Brain microvascular endothelial cell (primary cell): ENCODE measurements around the gene EPHB2.

Source experiments
- DNase-seq: peaks from one replicate; pipeline ENCODE4 v3.0.0-alpha.2; 2020
- H3K27ac ChIP-seq: fragments of 250-450 bp; sonication (Bioruptor Pico); 2 replicates; pipeline ENCODE4 v1.5.1; 2020; ENCODE audit warnings: mild to moderate bottlenecking, moderate library complexity
- H3K27me3 ChIP-seq: fragments of 250-450 bp; sonication (Bioruptor Pico); replicated peaks from 2 replicates; pipeline ENCODE4 v1.5.1; 2020; ENCODE audit warnings: mild to moderate bottlenecking
- H3K36me3 ChIP-seq: fragments of 250-450 bp; sonication (Bioruptor Pico); replicated peaks from 2 replicates; pipeline ENCODE4 v1.5.1; 2020; ENCODE audit warnings: mild to moderate bottlenecking
- H3K4me3 ChIP-seq: 2 replicates; pipeline ENCODE4 v1.5.1; 2011; ENCODE audit warnings: low read depth, mild to moderate bottlenecking, control low read depth, low read length, moderate library complexity
- CTCF ChIP-seq: IDR thresholded peaks from 2 replicates; pipeline ENCODE4 v1.5.1; 2011; ENCODE audit warnings: low read depth, mild to moderate bottlenecking, moderate library complexity, low read length, control low read depth, inconsistent platforms; ENCODE audit errors: missing control alignments
- in situ Hi-C: cut with HindIII; loops from 2 replicates; pipeline ENCODE4 v1.10.0; 2017; ENCODE audit warnings: low sequenced_read_pairs, low pct_ligation_motif_present

EPHB2 gene

GRCh38 chr1:22747735-22748073, 37.1 kb downstream of the EPHB2 start:
- TF ChIP-seq CTCF, result no peak
- Histone ChIP-seq H3K36me3 (no peaks in the 10 kb centered on the region), H3K4me3 (no peak overlapping the region), H3K27ac (peak overlapping the region; percentile 34), H3K27me3 (no peaks in the 10 kb centered on the region)
- in situ Hi-C loops, result no loop called here
- no peak for DNase-seq

DNA sequence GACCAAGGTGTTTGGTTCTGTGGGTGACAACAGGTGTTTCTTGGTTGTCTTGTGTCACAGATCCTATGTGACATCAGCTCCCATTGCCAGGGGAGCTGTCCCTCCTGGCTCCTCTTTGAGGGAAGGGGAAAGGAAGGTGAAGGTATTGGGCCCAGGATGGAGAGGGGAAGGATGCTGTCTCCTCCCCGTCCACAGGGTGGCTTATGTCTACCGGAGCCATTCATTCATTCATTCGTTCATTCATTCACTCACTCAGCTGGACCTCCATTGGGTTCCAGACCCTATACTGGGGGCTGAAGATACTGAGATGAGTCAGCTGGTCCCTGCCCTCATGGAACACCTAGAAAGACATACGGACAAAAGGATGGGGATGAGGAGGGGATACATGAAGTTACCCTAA, 38.9 kb downstream of the EPHB2 start:
- peak; percentile 25 for TF ChIP-seq CTCF
- Histone ChIP-seq H3K4me3 (no peak overlapping the region), H3K27me3 (no peaks in the 10 kb centered on the region), H3K27ac (peak overlapping the region; percentile 99), H3K36me3 (no peaks in the 10 kb centered on the region)
- in situ Hi-C loops, result no loop called here
- DNase-seq, result no peak

DNA sequence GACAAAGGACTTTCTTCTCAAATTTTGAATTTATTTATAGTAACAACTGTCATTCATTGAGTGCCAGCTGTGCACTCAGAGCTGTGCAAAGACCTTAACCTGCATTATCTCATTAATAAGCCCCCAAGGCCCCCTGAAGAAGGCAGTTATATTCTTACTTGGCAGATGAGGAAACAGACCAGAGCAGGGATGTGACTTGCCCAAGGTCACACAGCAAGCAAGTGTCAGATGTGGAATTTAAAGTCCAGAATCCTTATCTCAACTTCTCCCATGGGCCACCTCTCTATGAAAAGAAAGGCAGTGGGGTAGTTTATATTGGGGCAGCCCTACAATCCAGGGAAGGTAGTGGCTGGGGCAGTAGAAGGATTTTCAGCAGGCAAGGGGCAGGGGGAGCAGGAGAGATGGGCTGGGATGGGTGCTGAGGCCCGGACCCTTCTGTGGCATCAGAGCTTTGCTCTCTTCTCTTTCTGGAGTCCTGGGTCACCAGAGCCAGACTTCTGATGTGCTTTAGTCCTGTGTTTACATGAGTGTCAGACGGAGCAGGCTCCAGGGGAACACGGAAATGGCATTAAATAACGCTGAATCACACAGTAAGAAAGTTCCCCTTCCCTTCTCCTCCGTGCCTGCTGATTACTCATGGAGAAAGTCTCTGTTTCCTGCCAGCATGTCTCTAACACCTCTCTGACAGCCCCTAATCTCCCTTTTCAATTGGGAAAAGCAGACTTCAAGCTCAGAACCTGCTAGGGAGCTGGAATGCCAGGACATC, 39.5 kb downstream of the EPHB2 start:
- no peak for TF ChIP-seq CTCF
- Histone ChIP-seq H3K27me3 (no peaks in the 10 kb centered on the region), H3K36me3 (no peaks in the 10 kb centered on the region), H3K4me3 (no peak overlapping the region), H3K27ac (peak overlapping the region; percentile 99)
- in situ Hi-C loops, result no loop called here
- peak; percentile 92 for DNase-seq

DNA sequence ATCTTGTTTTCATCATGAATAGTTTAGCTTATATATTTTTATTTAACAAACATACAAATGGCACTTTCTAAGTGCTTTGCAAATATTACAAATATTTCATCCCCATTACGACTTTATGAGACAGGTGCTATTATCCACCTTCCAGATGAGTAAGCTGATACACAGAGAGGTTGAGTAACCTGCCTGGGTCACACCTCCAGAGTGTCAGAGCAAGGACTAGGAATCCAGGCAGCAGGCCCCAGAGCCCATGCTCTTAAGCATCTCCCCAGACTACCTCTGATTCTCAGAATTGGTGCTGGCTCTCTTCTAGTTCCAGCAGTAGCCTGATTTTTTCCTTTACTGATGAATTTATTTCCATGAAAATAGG, 40.0 kb downstream of the EPHB2 start:
- in situ Hi-C loops, result no loop called here
- Histone ChIP-seq H3K36me3 (no peaks in the 10 kb centered on the region), H3K4me3 (no peak overlapping the region), H3K27ac (peak overlapping the region; percentile 99), H3K27me3 (no peaks in the 10 kb centered on the region)
- no peak for TF ChIP-seq CTCF
- DNase-seq, result no peak

- DNase-seq, result no peak
- no peaks in the 10 kb centered on the region for H3K36me3 ChIP-seq
- no peak for TF ChIP-seq CTCF
- peak overlapping the region; percentile 99 for H3K27ac ChIP-seq
- in situ Hi-C loops, result no loop called here
- H3K4me3 ChIP-seq, result no peak overlapping the region
- no peaks in the 10 kb centered on the region for H3K27me3 ChIP-seq
These were observed 40.5 kb downstream of the EPHB2 start for GRCh38 chr1:22751124-22751531.

- in situ Hi-C loops, result no loop called here
- no peak for TF ChIP-seq CTCF
- no peaks in the 10 kb centered on the region for H3K36me3 ChIP-seq
These were observed 41.7 kb downstream of the EPHB2 start for GRCh38 chr1:22752339-22752738.

More at GRCh38 chr1:22752339-22752738, 41.7 kb downstream of the EPHB2 start:
- Histone ChIP-seq H3K27me3 (no peaks in the 10 kb centered on the region), H3K4me3 (no peak overlapping the region), H3K27ac (no peak overlapping the region)
- no peak for DNase-seq
